Sigmoid colon (tissue), 4 donors: ENCODE measurements around the gene PEX7.

Source experiments
- CTCF ChIP-seq, 4 experiments: fragments of 450-650 bp in 3 of 4; fragments of 200-600 bp in 1 of 4; IDR thresholded peaks; one replicate each; pipeline ENCODE4 v1.5.1; 2016 to 2019; ENCODE audit warnings: antibody characterized with exemption in 4 of 4, mild to moderate bottlenecking in 3 of 4, moderate library complexity in 2 of 4
- EP300 ChIP-seq, 4 donors: sonication (generic); formaldehyde crosslinking; IDR thresholded peaks; one replicate each; pipeline ENCODE4 v1.6.1; 2017; ENCODE audit warnings: antibody characterized with exemption in 4 of 4
- POLR2A ChIP-seq, 2 donors: fragments of 450-650 bp; IDR thresholded peaks; one replicate each; pipeline ENCODE4 v1.6.1; 2016; ENCODE audit warnings: antibody characterized with exemption in 2 of 2, mild to moderate bottlenecking in 2 of 2, moderate library complexity in 2 of 2
- POLR2AphosphoS5 ChIP-seq, 4 donors: sonication (generic); formaldehyde crosslinking; IDR thresholded peaks; one replicate each; pipeline ENCODE4 v1.6.1; 2017; ENCODE audit warnings: antibody characterized with exemption in 4 of 4

GRCh38 chr6:136866872-136867416, 44.6 kb downstream of the PEX7 start:
- no peak for TF ChIP-seq CTCF (IDR thresholded peaks at IDR 0.05)
- no peak for TF ChIP-seq POLR2A (IDR thresholded peaks at IDR 0.05)
- TF ChIP-seq EP300 (IDR thresholded peaks at IDR 0.05): no peak
- no peak for TF ChIP-seq POLR2AphosphoS5 (IDR thresholded peaks at IDR 0.05)
